Activated naive CD8-positive, alpha-beta T cell treated with anti-CD3 and anti-CD28 coated beads for 36 hours (primary cell): ENCODE results near the gene SLC26A11. TPM values are rescaled to one million over a fixed set of nuclear protein-coding genes. Genes with fewer than 3 reads are reported as not detected.

Experiments
- DNase-seq: peaks from one replicate; pipeline ENCODE4 v3.0.0; 2021
- H3K27ac Mint-ChIP-seq: one replicate; pipeline ENCODE4 v1.8.0; 2022; ENCODE audit warnings: mild to moderate bottlenecking, moderate library complexity, mixed read lengths
- H3K27me3 Mint-ChIP-seq: one replicate; pipeline ENCODE4 v1.8.0; 2022; ENCODE audit warnings: mild to moderate bottlenecking, mixed read lengths
- H3K36me3 Mint-ChIP-seq: one replicate; pipeline ENCODE4 v1.8.0; 2021; ENCODE audit warnings: mild to moderate bottlenecking, mixed read lengths
- H3K4me1 Mint-ChIP-seq: one replicate; pipeline ENCODE4 v1.8.0; 2021; ENCODE audit warnings: mixed read lengths
- H3K4me3 Mint-ChIP-seq: one replicate; pipeline ENCODE4 v1.8.0; 2022; ENCODE audit warnings: mild to moderate bottlenecking, moderate library complexity, mixed read lengths
- H3K9me3 Mint-ChIP-seq: one replicate; pipeline ENCODE4 v1.8.0; 2022; ENCODE audit warnings: mixed read lengths
- total RNA-seq, 2 experiments: library from RNA; stranded (reverse); gene quantifications; one replicate each; pipeline ENCODE4 v1.2.3, GENCODE V29; 2021

Gene SLC26A11
- 1 to 10 TPM; 1.7 to 2.3 TPM for total RNA-seq

- Mint-ChIP-seq H3K36me3 (peaks cover 2% of the 10 kb centered on the region), H3K9me3 (no peaks in the 10 kb centered on the region), H3K27ac (peak within 1 kb of the TSS; percentile 88), H3K27me3 (no peaks in the 10 kb centered on the region), H3K4me1 (peaks cover 29% of the 10 kb centered on the region), H3K4me3 (peak within 1 kb of the TSS; percentile 87)
- DNase-seq: peak; percentile 70
Measured at GRCh38 chr17:80220054-80220735, at the start of gene SLC26A11, which contains the start of gene SGSH. Gene SLC26A11, plus strand, starts transcription at chr17:80220427. Its CDS starts 1,134 bp downstream, at chr17:80221561. Gene SGSH, minus strand, starts transcription at chr17:80220333. Its CDS starts 20 bp downstream, at chr17:80220313.

- DNase-seq: no peak
- Mint-ChIP-seq H3K4me1 (no peaks in the 10 kb centered on the region), H3K27ac (no peak overlapping the region), H3K9me3 (no peaks in the 10 kb centered on the region), H3K36me3 (no peaks in the 10 kb centered on the region), H3K4me3 (no peak overlapping the region), H3K27me3 (no peaks in the 10 kb centered on the region)
Measured at GRCh38 chr17:80171681-80172080, 48.5 kb upstream of the SLC26A11 start.

- Mint-ChIP-seq H3K4me3 (no peak overlapping the region), H3K27ac (no peak overlapping the region), H3K36me3 (no peaks in the 10 kb centered on the region), H3K4me1 (no peaks in the 10 kb centered on the region), H3K27me3 (no peaks in the 10 kb centered on the region), H3K9me3 (no peaks in the 10 kb centered on the region)
- DNase-seq: no peak
Measured at GRCh38 chr17:80173126-80173525, 47.1 kb upstream of the SLC26A11 start.

GRCh38 chr17:80173916-80174315 is 46.3 kb upstream of the SLC26A11 start:
- Mint-ChIP-seq H3K27ac (no peak overlapping the region), H3K27me3 (no peaks in the 10 kb centered on the region), H3K9me3 (no peaks in the 10 kb centered on the region), H3K36me3 (no peaks in the 10 kb centered on the region), H3K4me3 (no peak overlapping the region), H3K4me1 (no peaks in the 10 kb centered on the region)
- DNase-seq: no peak

- Mint-ChIP-seq H3K36me3 (no peaks in the 10 kb centered on the region), H3K27me3 (no peaks in the 10 kb centered on the region), H3K4me1 (no peaks in the 10 kb centered on the region), H3K27ac (no peak overlapping the region), H3K9me3 (no peaks in the 10 kb centered on the region), H3K4me3 (no peak overlapping the region)
- no peak for DNase-seq
Measured at GRCh38 chr17:80176757-80177156, 43.5 kb upstream of the SLC26A11 start.

- DNase-seq: no peak
- Mint-ChIP-seq H3K4me3 (no peak overlapping the region), H3K9me3 (no peaks in the 10 kb centered on the region), H3K36me3 (no peaks in the 10 kb centered on the region), H3K27ac (no peak overlapping the region), H3K27me3 (no peaks in the 10 kb centered on the region), H3K4me1 (no peaks in the 10 kb centered on the region)
Measured at GRCh38 chr17:80177986-80178595, 42.1 kb upstream of the SLC26A11 start.

GRCh38 chr17:80180192-80180591 is 40.0 kb upstream of the SLC26A11 start:
- DNase-seq: no peak
- Mint-ChIP-seq H3K4me3 (no peak overlapping the region), H3K9me3 (no peaks in the 10 kb centered on the region), H3K27ac (no peak overlapping the region), H3K4me1 (no peaks in the 10 kb centered on the region), H3K36me3 (no peaks in the 10 kb centered on the region), H3K27me3 (no peaks in the 10 kb centered on the region)

GRCh38 chr17:80181431-80181830 is 38.8 kb upstream of the SLC26A11 start:
- Mint-ChIP-seq H3K27ac (no peak overlapping the region), H3K4me1 (no peaks in the 10 kb centered on the region), H3K4me3 (no peak overlapping the region), H3K9me3 (no peaks in the 10 kb centered on the region), H3K27me3 (no peaks in the 10 kb centered on the region), H3K36me3 (no peaks in the 10 kb centered on the region)
- no peak for DNase-seq

- H3K9me3 Mint-ChIP-seq: no peaks in the 10 kb centered on the region
- no peaks in the 10 kb centered on the region for H3K4me1 Mint-ChIP-seq
- no peaks in the 10 kb centered on the region for H3K36me3 Mint-ChIP-seq
- no peak for DNase-seq
- no peak overlapping the region for H3K4me3 Mint-ChIP-seq
- H3K27ac Mint-ChIP-seq: no peak overlapping the region
- no peaks in the 10 kb centered on the region for H3K27me3 Mint-ChIP-seq
Measured at GRCh38 chr17:80182118-80182844, 37.9 kb upstream of the SLC26A11 start.

- no peaks in the 10 kb centered on the region for H3K9me3 Mint-ChIP-seq
- H3K27ac Mint-ChIP-seq: no peak overlapping the region
- no peak overlapping the region for H3K4me3 Mint-ChIP-seq
- no peaks in the 10 kb centered on the region for H3K27me3 Mint-ChIP-seq
- no peaks in the 10 kb centered on the region for H3K4me1 Mint-ChIP-seq
- no peaks in the 10 kb centered on the region for H3K36me3 Mint-ChIP-seq
- no peak for DNase-seq
Measured at GRCh38 chr17:80182845-80183223, 37.4 kb upstream of the SLC26A11 start.

GRCh38 chr17:80183581-80184422 is 36.4 kb upstream of the SLC26A11 start:
- Mint-ChIP-seq H3K27ac (no peak overlapping the region), H3K27me3 (no peaks in the 10 kb centered on the region), H3K36me3 (no peaks in the 10 kb centered on the region), H3K9me3 (no peaks in the 10 kb centered on the region), H3K4me1 (no peaks in the 10 kb centered on the region), H3K4me3 (no peak overlapping the region)
- DNase-seq: no peak

GRCh38 chr17:80184423-80184714 is 35.9 kb upstream of the SLC26A11 start:
- DNase-seq: no peak
- H3K4me1 Mint-ChIP-seq: no peaks in the 10 kb centered on the region
- no peaks in the 10 kb centered on the region for H3K9me3 Mint-ChIP-seq

GRCh38 chr17:80185968-80186367 is 34.3 kb upstream of the SLC26A11 start:
- no peaks in the 10 kb centered on the region for H3K9me3 Mint-ChIP-seq
- H3K27me3 Mint-ChIP-seq: no peaks in the 10 kb centered on the region
- DNase-seq: no peak
- no peak overlapping the region for H3K27ac Mint-ChIP-seq
- no peak overlapping the region for H3K4me3 Mint-ChIP-seq
- H3K4me1 Mint-ChIP-seq: no peaks in the 10 kb centered on the region
- H3K36me3 Mint-ChIP-seq: no peaks in the 10 kb centered on the region

More at GRCh38 chr17:80184423-80184714, 35.9 kb upstream of the SLC26A11 start:
- Mint-ChIP-seq H3K4me3 (no peak overlapping the region), H3K36me3 (no peaks in the 10 kb centered on the region), H3K27ac (no peak overlapping the region), H3K27me3 (no peaks in the 10 kb centered on the region)

- no peak overlapping the region for H3K27ac Mint-ChIP-seq
- no peaks in the 10 kb centered on the region for H3K36me3 Mint-ChIP-seq
- H3K9me3 Mint-ChIP-seq: no peaks in the 10 kb centered on the region
- DNase-seq: no peak
- H3K4me3 Mint-ChIP-seq: no peak overlapping the region
- H3K27me3 Mint-ChIP-seq: peaks cover 5% of the 10 kb centered on the region
- H3K4me1 Mint-ChIP-seq: no peaks in the 10 kb centered on the region
Measured at GRCh38 chr17:80187090-80187489, 33.1 kb upstream of the SLC26A11 start.

GRCh38 chr17:80187515-80187941 is 32.7 kb upstream of the SLC26A11 start:
- H3K4me3 Mint-ChIP-seq: no peak overlapping the region
- DNase-seq: no peak
- H3K9me3 Mint-ChIP-seq: no peaks in the 10 kb centered on the region
- no peaks in the 10 kb centered on the region for H3K4me1 Mint-ChIP-seq
- peaks cover 7% of the 10 kb centered on the region for H3K27me3 Mint-ChIP-seq
- no peak overlapping the region for H3K27ac Mint-ChIP-seq
- H3K36me3 Mint-ChIP-seq: no peaks in the 10 kb centered on the region
